Spleen (tissue), 11 donors: ENCODE measurements around the gene TENM3. TPM values are rescaled to one million over a fixed set of nuclear protein-coding genes. Genes with fewer than 3 reads are reported as not detected.
"Not testable (repeated sequence)": the region's sequence is repeated elsewhere in the genome, so short reads cannot be mapped to it uniquely, and the experiment has no call there.

Experiments used
- DNase-seq: peaks from one replicate; pipeline ENCODE4 v3.0.0-alpha.2; 2020
- H3K27ac ChIP-seq, 8 donors: fragments of 200-600 bp; sonication (generic) in 7 of 8; 1 replicate in 4 of 8; 2 replicates in 4 of 8; pipeline versions ENCODE4 v1.5.0 to v1.8.0; 2016 to 2021; ENCODE audit warnings: inconsistent platforms in 4 of 8, mild to moderate bottlenecking in 4 of 8, moderate library complexity in 1 of 8
- H3K27me3 ChIP-seq, 7 donors: fragments of 200-600 bp; sonication (generic) in 6 of 7; replicated peaks in 1 of 7; 1 replicate in 4 of 7; 2 replicates in 3 of 7; pipeline versions ENCODE4 v1.5.0 to v1.8.0; 2016 to 2021; ENCODE audit warnings: inconsistent platforms in 3 of 7, mild to moderate bottlenecking in 1 of 7
- H3K36me3 ChIP-seq, 6 donors: fragments of 200-600 bp; sonication (generic) in 5 of 6; 1 replicate in 4 of 6; 2 replicates in 2 of 6; pipeline versions ENCODE4 v1.5.0 to v1.8.0; 2016 to 2021; ENCODE audit warnings: inconsistent platforms in 2 of 6
- H3K4me1 ChIP-seq, 6 donors: fragments of 200-600 bp; sonication (generic) in 5 of 6; 1 replicate in 3 of 6; 2 replicates in 3 of 6; pipeline versions ENCODE4 v1.5.0 to v1.8.0; 2016 to 2021; ENCODE audit warnings: inconsistent platforms in 3 of 6
- H3K4me3 ChIP-seq, 8 donors: fragments of 200-600 bp; sonication (generic) in 7 of 8; 1 replicate in 4 of 8; 2 replicates in 4 of 8; pipeline versions ENCODE4 v1.5.0 to v1.8.0; 2016 to 2021; ENCODE audit warnings: inconsistent platforms in 4 of 8, mild to moderate bottlenecking in 4 of 8, moderate library complexity in 2 of 8
- H3K9me3 ChIP-seq, 8 donors: fragments of 200-600 bp; sonication (generic) in 7 of 8; 1 replicate in 4 of 8; 2 replicates in 4 of 8; pipeline versions ENCODE4 v1.5.0 to v1.8.0; 2016 to 2021; ENCODE audit warnings: inconsistent platforms in 4 of 8
- POLR2A ChIP-seq, 3 donors: fragments of 450-650 bp; IDR thresholded peaks; one replicate each; pipeline ENCODE4 v1.5.1; 2017; ENCODE audit warnings: antibody characterized with exemption in 3 of 3, mild to moderate bottlenecking in 1 of 3
- POLR2AphosphoS5 ChIP-seq, 3 donors: sonication (generic); formaldehyde crosslinking; IDR thresholded peaks; one replicate each; pipeline ENCODE4 v1.5.1; 2017; ENCODE audit warnings: antibody characterized with exemption in 3 of 3
- WGBS, 5 donors: extraction: QIAGEN DNeasy Blood & Tissue Kit in 3 of 5; methylation state at CpG; one replicate each; pipeline versions ENCODE4 v1.1.5 to v1.1.7; 2013 to 2018; 5-methylcytosine and 5-hydroxymethylcytosine counted together
- intact Hi-C: fragments of 100-400 bp; cut with DNase I; formaldehyde crosslinking; loops from one replicate; pipeline ENCODE4 v1.15.0; 2023; ENCODE audit warnings: low total_unique reads
- polyA plus RNA-seq, 3 donors: library from polyadenylated mRNA; stranded (reverse); fragments of 200-250 nt; gene quantifications; one replicate each; pipeline ENCODE4 v1.2.1, GENCODE V29; 2013
- total RNA-seq, 7 donors: library from RNA; depleted of rRNA in 3 of 7; stranded (reverse); fragments of >200 nt in 3 of 7; fragmentation: NEBNext Ultra II Directional in 4 of 7; extraction: Animal tissue kit (Norgen Biotek cat#: 25700) in 4 of 7; gene quantifications; one replicate each; pipeline versions ENCODE4 v1.1.0 to v1.2.1, GENCODE V29; 2016 to 2021
- TF ChIP-seq, protein P1 (sequence below), 11 experiments: fragments of 200-600 bp in 7 of 11; fragments of 450-650 bp in 4 of 11; sonication (generic) in 4 of 11; IDR thresholded peaks in 8 of 11; conservative IDR thresholded peaks in 3 of 11; 1 replicate in 7 of 11; 2 replicates in 4 of 11; pipeline versions ENCODE4 v1.4.0 to v1.8.0; 2016 to 2021; ENCODE audit warnings: antibody characterized with exemption in 11 of 11, inconsistent platforms in 4 of 11, mild to moderate bottlenecking in 1 of 11
- donor health status: healthy with polysubstance abuse.
- donor health status: DM: no; HTN: no; CAD: no; lungs with moderate emphysema.
- donor health status: DM: no; HTN: no; CAD: no.
- donor health status: Bipolar disorder and iron deficiency.
- donor health status: healthy.
- donor health status: DM: no; HTN: no; CAD: no.
- donor health status: DM: yes; HTN: yes; CAD: no.

TENM3 gene
- total and polyA plus RNA-seq, 10 donors, result 0.37 to 45.6 (median 17.7) TPM

DNA sequence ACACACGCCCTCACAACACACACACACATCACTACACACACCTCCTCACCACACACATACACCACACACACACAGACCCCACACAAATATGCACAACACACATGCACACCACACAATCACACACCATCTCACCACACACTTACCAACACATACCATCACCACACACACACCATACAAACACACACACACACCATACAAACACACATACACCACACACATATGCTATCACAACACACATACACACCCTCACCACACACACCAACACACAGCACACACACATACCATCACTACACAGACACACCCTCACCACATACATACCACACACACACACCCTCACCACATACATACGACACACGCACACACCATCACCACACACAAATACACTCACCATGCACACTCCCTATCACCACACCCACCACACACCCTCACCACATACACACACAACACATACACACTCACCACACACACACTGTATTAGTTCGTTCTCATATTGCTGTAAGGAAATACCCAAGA, 567.0 kb downstream of the TENM3 start:
- H3K9me3 ChIP-seq, result peaks cover 0 to 34% (median 11%) of the 10 kb centered on the region in 8 donors
- no peak overlapping the region for H3K27ac ChIP-seq
- no peak overlapping the region for H3K4me3 ChIP-seq
- DNase-seq, result no peak
- H3K4me1 ChIP-seq, result peaks cover 0 to 25% (median 14%) of the 10 kb centered on the region in 6 donors
- H3K27me3 ChIP-seq, result peaks cover 0 to 22% (median 0%) of the 10 kb centered on the region in 7 donors
- 91 to 96% (median 91%) methylated on average over 4 of the region's 4 CpGs for WGBS, 5 donors
- intact Hi-C loops, result no loop called here
- TF ChIP-seq, protein P1, sequence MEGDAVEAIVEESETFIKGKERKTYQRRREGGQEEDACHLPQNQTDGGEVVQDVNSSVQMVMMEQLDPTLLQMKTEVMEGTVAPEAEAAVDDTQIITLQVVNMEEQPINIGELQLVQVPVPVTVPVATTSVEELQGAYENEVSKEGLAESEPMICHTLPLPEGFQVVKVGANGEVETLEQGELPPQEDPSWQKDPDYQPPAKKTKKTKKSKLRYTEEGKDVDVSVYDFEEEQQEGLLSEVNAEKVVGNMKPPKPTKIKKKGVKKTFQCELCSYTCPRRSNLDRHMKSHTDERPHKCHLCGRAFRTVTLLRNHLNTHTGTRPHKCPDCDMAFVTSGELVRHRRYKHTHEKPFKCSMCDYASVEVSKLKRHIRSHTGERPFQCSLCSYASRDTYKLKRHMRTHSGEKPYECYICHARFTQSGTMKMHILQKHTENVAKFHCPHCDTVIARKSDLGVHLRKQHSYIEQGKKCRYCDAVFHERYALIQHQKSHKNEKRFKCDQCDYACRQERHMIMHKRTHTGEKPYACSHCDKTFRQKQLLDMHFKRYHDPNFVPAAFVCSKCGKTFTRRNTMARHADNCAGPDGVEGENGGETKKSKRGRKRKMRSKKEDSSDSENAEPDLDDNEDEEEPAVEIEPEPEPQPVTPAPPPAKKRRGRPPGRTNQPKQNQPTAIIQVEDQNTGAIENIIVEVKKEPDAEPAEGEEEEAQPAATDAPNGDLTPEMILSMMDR (IDR thresholded peaks at IDR 0.05 in 8 of 11, conservative IDR thresholded peaks at IDR 0.05 in 3 of 11), result no peak
- TF ChIP-seq POLR2A (IDR thresholded peaks at IDR 0.05), result no peak
- no peak for TF ChIP-seq POLR2AphosphoS5 (IDR thresholded peaks at IDR 0.05)
- H3K36me3 ChIP-seq, result no peaks in the 10 kb centered on the region

DNA sequence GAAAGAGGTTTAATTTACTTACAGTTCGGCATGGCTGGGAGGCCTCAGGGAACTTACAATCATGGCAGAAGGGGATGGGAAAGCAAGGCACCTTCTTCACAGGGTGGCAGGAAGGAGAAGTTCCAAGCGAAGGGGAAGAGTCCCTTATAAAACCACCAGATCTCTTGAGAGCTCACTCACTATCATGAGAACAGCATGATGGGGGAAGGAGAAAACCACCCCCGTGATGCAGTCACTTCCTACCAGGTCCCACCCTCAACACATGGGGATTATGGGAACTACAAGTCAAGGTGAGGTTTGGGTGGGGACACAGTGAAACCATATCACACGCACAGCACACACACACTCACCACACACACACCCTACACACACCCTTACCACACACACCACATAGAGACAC, 569.7 kb downstream of the TENM3 start:
- DNase-seq, result no peak
- H3K4me1 ChIP-seq, result peaks cover 0 to 11% (median 3%) of the 10 kb centered on the region in 6 donors
- TF ChIP-seq, protein P1 (IDR thresholded peaks at IDR 0.05 in 8 of 11, conservative IDR thresholded peaks at IDR 0.05 in 3 of 11), result no peak
- TF ChIP-seq POLR2A (IDR thresholded peaks at IDR 0.05), result no peak
- no peak for TF ChIP-seq POLR2AphosphoS5 (IDR thresholded peaks at IDR 0.05)
- intact Hi-C loops, result no loop called here
- H3K36me3 ChIP-seq, result no peaks in the 10 kb centered on the region
- no peak overlapping the region for H3K27ac ChIP-seq
- peaks cover 0 to 33% (median 11%) of the 10 kb centered on the region in 8 donors for H3K9me3 ChIP-seq
- H3K4me3 ChIP-seq, result no peak overlapping the region
- H3K27me3 ChIP-seq, result peaks cover 0 to 2% (median 0%) of the 10 kb centered on the region in 7 donors
- WGBS, 5 donors, result 55 to 70% (median 64%) methylated on average over 4 of the region's 4 CpGs

DNA sequence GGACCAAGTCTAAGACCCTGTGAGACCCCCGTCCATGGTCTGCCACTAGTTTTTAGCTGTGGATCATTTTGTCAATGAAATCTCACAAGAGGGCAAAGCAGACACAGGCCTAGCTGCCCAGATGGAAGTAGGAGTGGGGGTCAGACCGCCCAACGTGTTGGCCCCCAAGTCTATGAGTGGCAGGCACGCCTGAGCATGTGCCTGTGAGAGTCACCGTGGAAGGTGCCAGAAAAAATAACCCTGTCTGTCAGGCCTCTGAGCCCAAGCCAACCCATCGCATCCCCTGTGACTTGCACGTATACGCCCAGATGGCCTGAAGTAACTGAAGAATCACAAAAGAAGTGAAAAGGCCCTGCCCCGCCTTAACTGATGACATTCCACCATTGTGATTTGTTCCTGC, 570.9 kb downstream of the TENM3 start:
- H3K27ac ChIP-seq, H3K4me3 ChIP-seq, DNase-seq, H3K36me3 ChIP-seq, H3K4me1 ChIP-seq, intact Hi-C loops, H3K27me3 ChIP-seq: not testable (repeated sequence)
- peaks cover 0 to 24% (median 11%) of the 10 kb centered on the region in 8 donors for H3K9me3 ChIP-seq
- WGBS, 5 donors, result 83 to 98% (median 94%) methylated on average over 8 to 9 of the region's 9 CpGs

DNA sequence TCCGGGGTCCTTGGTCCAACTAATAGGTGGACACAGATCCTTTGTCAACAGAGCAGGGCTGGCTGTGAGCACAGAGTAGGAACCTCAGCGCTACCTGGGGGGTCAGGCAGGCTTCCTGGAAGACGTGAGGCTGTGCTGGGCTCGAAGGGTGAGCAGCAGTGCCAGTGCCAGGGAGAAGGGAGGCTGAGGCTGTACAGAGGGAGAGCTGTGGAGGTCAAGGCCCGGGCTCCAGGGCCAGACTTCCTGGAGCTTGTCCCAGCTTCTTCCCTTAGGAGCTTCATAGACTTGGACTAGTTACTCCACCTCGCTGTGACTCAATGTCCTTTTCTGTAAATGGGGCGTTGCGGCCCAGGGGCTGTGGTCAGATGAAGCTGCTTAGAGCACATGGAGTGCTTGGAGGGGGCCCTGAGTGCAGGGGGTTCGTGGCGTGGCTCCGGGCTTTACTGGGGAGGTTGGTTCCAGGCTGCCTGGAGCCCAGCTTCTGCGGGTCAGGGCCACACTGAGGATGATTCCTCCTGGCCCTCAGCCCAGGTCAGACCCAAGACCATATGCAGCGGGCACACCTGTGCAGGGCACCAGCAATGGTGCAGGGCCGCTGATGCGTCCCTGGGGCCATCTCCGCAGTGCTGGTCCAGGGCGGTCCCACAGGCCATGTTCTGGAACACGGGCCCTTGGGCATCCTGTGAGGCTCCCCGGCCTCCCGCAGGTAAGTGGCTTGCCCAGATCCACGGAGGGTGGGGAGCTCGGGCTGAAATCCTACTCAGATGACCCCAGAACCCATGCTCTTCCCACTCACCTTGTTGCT, 575.9 kb downstream of the TENM3 start:
- intact Hi-C loops, result no loop called here
- Histone ChIP-seq H3K9me3 (no peaks in the 10 kb centered on the region), H3K27me3 (no peaks in the 10 kb centered on the region), H3K36me3 (no peaks in the 10 kb centered on the region), H3K4me1 (no peaks in the 10 kb centered on the region), H3K4me3 (no peak overlapping the region), H3K27ac (no peak overlapping the region)
- TF ChIP-seq POLR2A (IDR thresholded peaks at IDR 0.05) (no peak), POLR2AphosphoS5 (IDR thresholded peaks at IDR 0.05) (no peak)
- TF ChIP-seq, protein P1 (IDR thresholded peaks at IDR 0.05 in 8 of 11, conservative IDR thresholded peaks at IDR 0.05 in 3 of 11), result no peak
- WGBS, 5 donors, result 92 to 97% (median 93%) methylated on average over 10 to 22 of the region's 22 CpGs
- DNase-seq, result no peak
